OCI-LY3 (cell line): Measurements from ENCODE around the gene TMEM17.
A peak's percentile ranks its signal among the peaks of the same experiment; 100 is the strongest.

ENCODE experiments used
- H2AFZ ChIP-seq: fragments of 200-600, 300-600 bp; shearing (Covaris generic); 2 replicates; pipeline ENCODE4 v1.6.0; 2014; ENCODE audit warnings: antibody characterized with exemption, low read depth, low read length
- H3K27ac ChIP-seq: fragments of 200-600, 300-600 bp; sonication (generic); 2 replicates; pipeline ENCODE4 v1.5.1; 2014; ENCODE audit warnings: mild to moderate bottlenecking, low read length, moderate library complexity, mixed read lengths
- H3K27me3 ChIP-seq: fragments of 200-600, 300-600 bp; sonication (generic); 2 replicates; pipeline ENCODE4 v1.6.1; 2014; ENCODE audit warnings: low read depth, low read length, mixed read lengths
- H3K36me3 ChIP-seq: fragments of 200-600, 300-600 bp; sonication (generic); replicated peaks from 2 replicates; pipeline ENCODE3; 2014; ENCODE audit warnings: low read depth, low read length, mixed read lengths
- H3K4me1 ChIP-seq: fragments of 300-600, 200-600 bp; sonication (generic); 2 replicates; pipeline ENCODE4 v1.6.1; 2014; ENCODE audit warnings: low read length, mixed read lengths
- H3K4me2 ChIP-seq: fragments of 200-600, 300-600 bp; sonication (generic); 2 replicates; pipeline ENCODE4 v1.6.1; 2014; ENCODE audit warnings: low read length, mixed read lengths
- H3K4me3 ChIP-seq: fragments of 300-600, 200-600 bp; sonication (generic); 2 replicates; pipeline ENCODE4 v1.5.1; 2014; ENCODE audit warnings: antibody characterized with exemption, mild to moderate bottlenecking, low read length, moderate library complexity
- H3K79me2 ChIP-seq: fragments of 300-600, 200-600 bp; shearing (Covaris generic); 2 replicates; pipeline ENCODE4 v1.6.1; 2014; ENCODE audit warnings: mild to moderate bottlenecking, low read length, mixed read lengths
- H3K9ac ChIP-seq: fragments of 300-600, 200-600 bp; shearing (Covaris generic); 2 replicates; pipeline ENCODE4 v1.6.0; 2014; ENCODE audit warnings: mild to moderate bottlenecking, low read length, moderate library complexity
- H3K9me3 ChIP-seq: fragments of 200-600, 300-600 bp; shearing (Covaris generic); 2 replicates; pipeline ENCODE4 v1.6.1; 2014; ENCODE audit warnings: low read length, mixed read lengths; ENCODE audit not compliant: insufficient read depth
- H4K20me1 ChIP-seq: fragments of 200-600, 300-600 bp; sonication (generic); 2 replicates; pipeline ENCODE4 v1.6.1; 2016; ENCODE audit warnings: low read length, mixed read lengths; ENCODE audit not compliant: insufficient read depth
- CTCF ChIP-seq: fragments of 200-600, 300-600 bp; sonication (generic); IDR thresholded peaks from 2 replicates; pipeline ENCODE4 v1.5.1; 2014; ENCODE audit warnings: antibody characterized with exemption, low read length, low read depth
- EZH2phosphoT487 ChIP-seq: fragments of 200-600 bp; shearing (Covaris generic); IDR thresholded peaks from 2 replicates; pipeline ENCODE4 v1.6.1; 2018; ENCODE audit warnings: antibody characterized with exemption, mixed run types, low read depth

Gene TMEM17

DNA sequence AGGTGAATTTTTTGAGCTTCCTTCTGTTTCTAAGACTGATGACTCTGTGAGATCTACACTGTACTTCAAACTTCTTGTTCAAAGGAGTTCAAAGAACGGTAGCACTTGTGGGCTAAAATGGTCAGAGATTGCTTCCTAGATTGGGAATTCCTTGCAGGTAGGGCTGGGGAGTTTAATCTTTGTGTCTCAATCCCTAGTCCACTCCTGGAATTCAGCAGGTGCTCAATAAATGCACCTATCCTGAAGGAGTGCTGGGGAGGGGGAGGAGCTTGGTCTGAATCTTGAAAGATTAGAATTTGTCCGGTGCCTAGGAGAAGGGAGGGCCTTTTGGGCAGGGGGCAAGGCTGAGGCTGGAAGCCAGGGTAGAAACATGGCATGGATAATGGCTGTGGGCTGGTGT lies 34.6 kb downstream of the TMEM17 start:
- Histone ChIP-seq H3K4me3 (no peak overlapping the region), H3K9me3 (no peaks in the 10 kb centered on the region), H3K4me1 (peaks cover 12% of the 10 kb centered on the region; the same call in 1 of the 2 replicates), H2AFZ (no peak overlapping the region), H3K27ac (no peak overlapping the region), H3K36me3 (no peaks in the 10 kb centered on the region), H4K20me1 (no peaks in the 10 kb centered on the region), H3K9ac (no peak overlapping the region), H3K27me3 (no peaks in the 10 kb centered on the region), H3K79me2 (no peaks in the 10 kb centered on the region), H3K4me2 (no peak overlapping the region)
- TF ChIP-seq CTCF (no peak), EZH2phosphoT487 (no peak)

DNA sequence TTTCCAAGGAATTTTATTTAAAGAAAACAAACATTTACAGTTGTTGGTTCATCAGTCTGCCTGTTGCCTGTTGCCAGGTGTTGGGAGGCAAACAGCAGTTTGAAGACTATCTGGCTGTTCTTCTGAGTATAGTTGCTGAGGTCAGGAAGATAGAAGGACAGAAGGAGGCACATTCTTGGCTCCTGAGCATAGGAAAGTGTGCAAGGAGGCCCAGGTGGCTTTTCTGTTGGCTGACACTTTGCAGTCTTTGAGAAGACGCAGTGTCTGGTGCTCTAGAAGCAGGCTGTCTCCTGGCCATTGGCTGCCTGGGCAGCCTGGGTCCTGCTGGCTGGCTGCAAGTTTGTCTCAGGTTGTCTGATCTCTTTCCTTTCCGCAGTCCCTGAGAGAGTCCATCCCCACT lies 36.4 kb downstream of the TMEM17 start:
- Histone ChIP-seq H3K9me3 (no peaks in the 10 kb centered on the region), H3K9ac (no peak overlapping the region), H4K20me1 (no peaks in the 10 kb centered on the region), H3K27me3 (no peaks in the 10 kb centered on the region), H3K36me3 (no peaks in the 10 kb centered on the region), H3K4me2 (no peak overlapping the region), H2AFZ (no peak overlapping the region), H3K4me3 (no peak overlapping the region), H3K27ac (no peak overlapping the region), H3K79me2 (no peaks in the 10 kb centered on the region), H3K4me1 (peaks cover 10% of the 10 kb centered on the region; the same call in 1 of the 2 replicates)
- no peak for TF ChIP-seq CTCF
- TF ChIP-seq EZH2phosphoT487, result no peak

DNA sequence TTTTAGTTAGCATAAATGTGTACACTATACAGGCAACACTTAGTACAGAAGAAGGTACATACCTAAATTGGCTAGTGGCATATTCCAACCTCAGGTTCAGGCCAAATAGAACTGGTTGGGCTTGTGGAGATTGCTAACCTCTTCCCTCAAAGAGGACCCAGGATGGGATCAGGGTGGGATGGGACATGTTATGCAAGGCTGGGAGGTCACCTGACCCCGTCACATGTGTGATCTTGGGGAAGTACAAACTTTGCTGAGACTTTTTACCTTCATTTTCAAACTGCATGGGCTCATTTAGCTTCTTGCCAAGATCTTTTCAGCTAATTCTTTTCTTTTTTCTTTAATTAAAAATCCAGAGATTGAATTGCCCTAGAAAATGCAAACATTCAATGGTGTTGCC lies 36.9 kb downstream of the TMEM17 start:
- Histone ChIP-seq H3K9me3 (no peaks in the 10 kb centered on the region), H3K4me2 (no peak overlapping the region), H3K79me2 (no peaks in the 10 kb centered on the region), H3K27ac (no peak overlapping the region), H2AFZ (no peak overlapping the region), H3K36me3 (no peaks in the 10 kb centered on the region), H4K20me1 (no peaks in the 10 kb centered on the region), H3K9ac (no peak overlapping the region), H3K4me1 (peaks cover 10% of the 10 kb centered on the region; the same call in 1 of the 2 replicates), H3K27me3 (no peaks in the 10 kb centered on the region), H3K4me3 (no peak overlapping the region)
- no peak for TF ChIP-seq EZH2phosphoT487
- TF ChIP-seq CTCF, result no peak

DNA sequence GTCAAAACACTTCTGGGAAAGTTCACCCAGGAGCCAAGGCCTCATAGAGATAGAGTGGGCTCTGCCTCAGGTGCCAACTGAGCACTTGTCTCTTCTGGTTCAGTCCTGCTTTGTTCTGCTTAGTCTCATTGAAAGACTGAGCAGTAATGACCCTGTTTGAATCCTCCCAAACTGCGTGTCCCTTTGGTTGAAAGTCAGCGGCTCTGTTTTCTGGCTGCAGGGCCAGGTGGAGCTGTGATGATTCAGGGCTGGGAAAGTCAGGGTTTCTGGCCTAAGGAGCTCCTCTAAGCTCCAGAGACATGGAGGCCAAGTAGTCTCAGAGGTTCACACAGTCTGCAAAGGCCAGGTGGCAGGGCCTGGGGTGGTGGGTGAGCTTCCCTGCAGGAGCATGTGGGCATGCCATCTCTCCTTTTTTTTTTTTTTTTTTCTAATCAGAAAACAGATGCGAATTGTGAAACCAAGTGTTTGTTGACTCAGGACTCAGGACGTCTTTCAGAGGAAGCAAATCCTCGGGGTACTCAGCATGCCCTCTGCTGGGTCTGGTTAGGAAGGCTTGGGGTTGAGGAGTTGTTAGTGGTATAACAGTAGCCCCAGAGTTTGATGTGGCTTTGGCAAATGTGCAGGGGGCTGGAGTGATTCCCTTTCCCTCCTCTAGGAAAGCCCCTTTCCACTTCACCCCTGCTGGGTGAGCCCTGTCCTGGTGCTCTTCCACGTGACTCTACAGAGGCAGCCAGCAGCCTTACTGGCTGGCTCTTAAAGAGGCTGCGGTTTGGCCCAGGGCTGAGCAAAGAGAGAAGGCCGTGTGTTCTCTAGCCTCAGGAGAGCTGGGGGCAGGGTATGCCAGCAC lies 38.3 kb downstream of the TMEM17 start:
- H2AFZ ChIP-seq, result peak overlapping the region; percentile 49; the same call in 1 of the 2 replicates
- H3K4me2 ChIP-seq, result no peak overlapping the region
- TF ChIP-seq EZH2phosphoT487, result no peak
- TF ChIP-seq CTCF, result no peak
- H3K79me2 ChIP-seq, result no peaks in the 10 kb centered on the region
- H4K20me1 ChIP-seq, result no peaks in the 10 kb centered on the region
- H3K36me3 ChIP-seq, result no peaks in the 10 kb centered on the region
- no peak overlapping the region for H3K9ac ChIP-seq
- peaks cover 10% of the 10 kb centered on the region; the same call in 1 of the 2 replicates for H3K4me1 ChIP-seq
- no peaks in the 10 kb centered on the region for H3K9me3 ChIP-seq
- H3K4me3 ChIP-seq, result no peak overlapping the region
- no peak overlapping the region for H3K27ac ChIP-seq
- H3K27me3 ChIP-seq, result no peaks in the 10 kb centered on the region
